Tibial nerve (tissue), 4 donors: ENCODE data around the gene TBC1D22A.

Experiments used
- EP300 ChIP-seq, 2 donors: sonication (generic); formaldehyde crosslinking; IDR thresholded peaks; one replicate each; pipeline ENCODE4 v1.6.1; 2017; ENCODE audit warnings: antibody characterized with exemption in 2 of 2, mild to moderate bottlenecking in 1 of 2
- POLR2A ChIP-seq, 2 donors: fragments of 450-650 bp; IDR thresholded peaks; one replicate each; pipeline ENCODE4 v1.6.1; 2017; ENCODE audit warnings: antibody characterized with exemption in 2 of 2, mild to moderate bottlenecking in 2 of 2, moderate library complexity in 2 of 2
- TF ChIP-seq, protein P1 (sequence below), 5 experiments: fragments of 200-600 bp in 3 of 5; fragments of 450-650 bp in 2 of 5; sonication (generic) in 3 of 5; IDR thresholded peaks; one replicate each; pipeline ENCODE4 v1.5.1; 2016 to 2019; ENCODE audit warnings: antibody characterized with exemption in 5 of 5, mild to moderate bottlenecking in 3 of 5, moderate library complexity in 2 of 5

DNA sequence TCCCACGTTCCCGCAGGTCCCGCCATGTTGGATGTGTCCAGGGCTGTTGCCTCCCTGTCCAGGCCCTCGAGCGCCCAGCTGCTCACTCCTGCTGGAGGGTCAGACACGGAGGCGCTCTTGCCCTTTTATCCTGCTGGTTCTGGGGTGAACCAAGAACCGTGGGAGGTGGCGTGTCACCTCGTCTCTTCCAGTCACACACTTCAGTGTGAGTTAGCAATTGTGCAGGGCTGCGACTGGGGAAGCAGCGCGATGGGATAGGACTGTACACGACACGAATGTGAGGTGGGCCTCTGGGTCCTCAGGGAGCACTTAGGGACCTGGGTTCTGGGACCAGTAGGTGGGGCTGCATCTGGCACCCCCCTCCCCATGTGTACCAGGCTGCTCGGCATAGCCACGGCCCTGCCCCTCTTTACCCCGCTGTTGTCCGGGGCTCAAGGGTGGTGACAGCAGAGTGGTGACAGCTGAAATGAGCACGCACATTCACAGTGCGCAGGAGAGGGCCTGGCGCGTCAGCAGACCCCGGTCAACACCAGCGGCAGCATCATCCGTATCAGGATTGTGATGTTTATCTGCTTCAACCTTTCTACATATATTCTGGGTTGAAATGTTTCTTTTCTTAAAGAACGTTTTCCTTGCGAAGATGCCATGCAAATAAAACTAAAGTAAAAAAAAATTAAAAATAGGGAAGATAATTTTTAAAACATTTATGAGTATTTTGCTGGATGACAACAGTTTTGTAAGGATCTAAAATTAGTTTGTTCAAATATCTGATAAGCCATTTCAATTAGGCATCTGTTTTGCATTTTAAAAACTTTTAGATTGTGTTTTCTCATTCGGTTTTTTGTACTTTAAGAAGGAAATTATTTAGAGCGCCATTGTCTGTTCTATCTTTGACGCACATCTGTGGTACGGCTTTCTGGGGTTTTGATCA, 210.7 kb downstream of the TBC1D22A start:
- no peak for TF ChIP-seq POLR2A (IDR thresholded peaks at IDR 0.05)
- TF ChIP-seq, protein P1, sequence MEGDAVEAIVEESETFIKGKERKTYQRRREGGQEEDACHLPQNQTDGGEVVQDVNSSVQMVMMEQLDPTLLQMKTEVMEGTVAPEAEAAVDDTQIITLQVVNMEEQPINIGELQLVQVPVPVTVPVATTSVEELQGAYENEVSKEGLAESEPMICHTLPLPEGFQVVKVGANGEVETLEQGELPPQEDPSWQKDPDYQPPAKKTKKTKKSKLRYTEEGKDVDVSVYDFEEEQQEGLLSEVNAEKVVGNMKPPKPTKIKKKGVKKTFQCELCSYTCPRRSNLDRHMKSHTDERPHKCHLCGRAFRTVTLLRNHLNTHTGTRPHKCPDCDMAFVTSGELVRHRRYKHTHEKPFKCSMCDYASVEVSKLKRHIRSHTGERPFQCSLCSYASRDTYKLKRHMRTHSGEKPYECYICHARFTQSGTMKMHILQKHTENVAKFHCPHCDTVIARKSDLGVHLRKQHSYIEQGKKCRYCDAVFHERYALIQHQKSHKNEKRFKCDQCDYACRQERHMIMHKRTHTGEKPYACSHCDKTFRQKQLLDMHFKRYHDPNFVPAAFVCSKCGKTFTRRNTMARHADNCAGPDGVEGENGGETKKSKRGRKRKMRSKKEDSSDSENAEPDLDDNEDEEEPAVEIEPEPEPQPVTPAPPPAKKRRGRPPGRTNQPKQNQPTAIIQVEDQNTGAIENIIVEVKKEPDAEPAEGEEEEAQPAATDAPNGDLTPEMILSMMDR (IDR thresholded peaks at IDR 0.05): no peak
- no peak for TF ChIP-seq EP300 (IDR thresholded peaks at IDR 0.05)
